Adipocyte (in vitro differentiated cells): ENCODE results near the gene CKMT1B.
"Not testable (repeated sequence)": the region's sequence is repeated elsewhere in the genome, so short reads cannot be mapped to it uniquely, and the experiment has no call there.

Experiments
- DNase-seq: peaks from one replicate; pipeline ENCODE4 v3.0.0-alpha.2; 2015; ENCODE audit warnings: low read depth
- H3K27me3 ChIP-seq: replicated peaks from 2 replicates; pipeline ENCODE4 v1.7.0; 2013; ENCODE audit warnings: mild to moderate bottlenecking, low read length, moderate library complexity; ENCODE audit not compliant: control insufficient read depth, insufficient read depth
- H3K36me3 ChIP-seq: 2 replicates; pipeline ENCODE4 v1.7.0; 2013; ENCODE audit warnings: low read length, mild to moderate bottlenecking, moderate library complexity; ENCODE audit not compliant: control insufficient read depth, insufficient read depth, severe bottlenecking
- H3K4me1 ChIP-seq: 2 replicates; pipeline ENCODE4 v1.7.0; 2013; ENCODE audit warnings: mild to moderate bottlenecking, low read length, moderate library complexity; ENCODE audit not compliant: control insufficient read depth, insufficient read depth
- H3K4me3 ChIP-seq: 2 replicates; pipeline ENCODE4 v1.7.0; 2013; ENCODE audit warnings: mild to moderate bottlenecking, low read length, moderate library complexity
- H3K9ac ChIP-seq: 2 replicates; pipeline ENCODE4 v1.7.0; 2013; ENCODE audit warnings: mild to moderate bottlenecking, low read length, moderate library complexity
- H3K9me3 ChIP-seq: 2 replicates; pipeline ENCODE4 v1.7.0; 2013; ENCODE audit warnings: mild to moderate bottlenecking, low read length, moderate library complexity; ENCODE audit not compliant: control insufficient read depth

The CKMT1B gene

DNA sequence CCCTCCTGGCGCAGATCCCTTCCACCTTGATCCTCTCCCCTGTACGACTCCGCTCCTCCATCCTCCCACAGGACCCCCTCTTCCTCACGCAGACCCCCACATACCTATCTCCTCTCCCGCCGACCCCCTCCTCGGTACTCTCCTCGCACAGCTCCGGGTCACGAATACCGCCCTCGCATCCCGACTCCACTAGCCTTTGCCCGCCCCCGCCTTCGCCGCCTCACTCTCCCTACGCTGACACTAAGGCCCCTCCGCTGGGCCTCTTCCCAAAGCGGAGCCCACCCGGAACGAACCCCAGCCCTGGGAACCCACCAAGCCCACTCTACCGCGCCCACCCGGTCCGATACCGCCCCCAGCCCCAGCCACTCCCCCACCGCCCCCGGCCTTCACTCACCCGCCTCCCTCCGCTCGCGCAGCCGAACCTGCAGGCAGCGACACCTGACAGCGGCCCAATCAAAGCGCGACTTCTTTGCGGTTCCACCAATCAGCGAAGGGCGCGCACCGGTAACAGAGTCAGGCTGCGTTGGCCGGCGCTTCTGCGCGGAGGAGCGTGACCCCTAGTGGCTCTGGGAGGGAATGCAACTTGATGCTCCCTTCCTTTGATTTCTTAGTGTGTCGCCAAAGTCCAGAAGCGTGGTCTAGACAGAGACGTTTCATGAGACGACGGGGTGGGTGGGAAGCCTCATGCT lies 3.9 kb upstream of the CKMT1B start, which contains the start of gene PPIP5K1:
TSS of gene PPIP5K1 (minus strand) at position 431 of the 689 bp plus-strand sequence. CDS start 5,704 bp downstream, outside the sequence.
- H3K27me3 ChIP-seq, H3K9ac ChIP-seq, H3K4me3 ChIP-seq, H3K36me3 ChIP-seq, H3K4me1 ChIP-seq, DNase-seq, H3K9me3 ChIP-seq: not testable (repeated sequence)

DNA sequence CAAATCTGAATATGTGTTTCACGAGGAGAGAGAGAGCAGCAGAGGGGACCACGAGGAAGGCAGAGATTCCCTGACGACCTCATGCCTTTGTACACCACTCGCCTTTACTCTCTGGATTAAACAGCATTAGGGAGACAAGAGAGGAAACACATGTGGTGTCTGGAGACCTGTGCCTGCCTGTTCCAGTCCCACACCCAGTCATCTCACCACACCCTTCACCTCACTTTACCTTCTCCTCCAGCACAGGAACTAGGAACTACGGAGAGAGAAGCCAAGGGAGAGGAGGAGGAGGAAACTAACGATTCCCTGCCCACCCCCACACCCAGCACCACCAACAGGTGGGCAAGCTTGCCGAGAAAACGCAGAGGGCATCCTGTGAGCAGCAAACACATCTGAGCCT lies 986 bp upstream of the CKMT1B start:
- H3K4me3 ChIP-seq, H3K27me3 ChIP-seq, H3K9me3 ChIP-seq, H3K36me3 ChIP-seq, H3K4me1 ChIP-seq, H3K9ac ChIP-seq, DNase-seq: not testable (repeated sequence)

DNA sequence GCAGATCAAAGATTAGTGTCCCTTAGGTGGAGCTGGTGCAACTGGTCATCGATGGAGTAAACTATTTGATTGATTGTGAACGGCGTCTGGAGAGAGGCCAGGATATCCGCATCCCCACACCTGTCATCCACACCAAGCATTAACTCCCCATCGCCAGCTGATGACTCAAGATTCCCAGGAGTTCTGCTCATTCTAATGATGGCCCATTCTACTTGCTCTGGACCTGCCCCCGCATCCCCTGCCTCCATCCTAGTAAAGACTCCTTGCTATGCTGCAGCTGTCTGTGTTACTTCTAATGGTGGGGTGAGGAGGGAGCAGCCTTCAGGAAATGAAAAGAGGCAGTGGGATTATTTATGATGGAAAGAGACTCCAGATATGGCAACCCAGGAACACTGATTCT lies 5.3 kb downstream of the CKMT1B start:
- H3K9me3 ChIP-seq, H3K9ac ChIP-seq, H3K4me1 ChIP-seq, DNase-seq, H3K4me3 ChIP-seq, H3K36me3 ChIP-seq: not testable (repeated sequence)
- peaks cover 22% of the 10 kb centered on the region for H3K27me3 ChIP-seq

DNA sequence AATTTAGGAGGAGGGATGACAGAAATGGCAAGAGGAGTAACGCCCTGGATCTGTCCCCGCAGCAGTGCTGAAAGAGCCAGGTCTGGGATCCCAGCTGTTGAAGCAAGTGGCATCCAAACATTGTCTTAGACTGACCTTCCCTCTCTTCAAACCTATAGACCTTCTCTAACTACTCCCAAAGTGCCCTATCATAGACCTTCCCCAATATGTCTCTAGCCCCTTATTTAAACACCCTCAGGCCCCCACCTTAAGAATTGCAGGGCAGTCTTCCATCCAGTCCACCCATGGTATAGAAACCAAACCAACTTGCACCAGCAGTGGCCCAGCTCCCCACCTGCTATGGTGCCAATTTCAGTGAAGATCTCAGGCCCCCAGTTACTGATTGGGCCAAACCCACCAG lies 6.4 kb downstream of the CKMT1B start:
- DNase-seq, H3K9me3 ChIP-seq, H3K9ac ChIP-seq, H3K36me3 ChIP-seq, H3K4me3 ChIP-seq, H3K4me1 ChIP-seq: not testable (repeated sequence)
- H3K27me3 ChIP-seq = peaks cover 25% of the 10 kb centered on the region

DNA sequence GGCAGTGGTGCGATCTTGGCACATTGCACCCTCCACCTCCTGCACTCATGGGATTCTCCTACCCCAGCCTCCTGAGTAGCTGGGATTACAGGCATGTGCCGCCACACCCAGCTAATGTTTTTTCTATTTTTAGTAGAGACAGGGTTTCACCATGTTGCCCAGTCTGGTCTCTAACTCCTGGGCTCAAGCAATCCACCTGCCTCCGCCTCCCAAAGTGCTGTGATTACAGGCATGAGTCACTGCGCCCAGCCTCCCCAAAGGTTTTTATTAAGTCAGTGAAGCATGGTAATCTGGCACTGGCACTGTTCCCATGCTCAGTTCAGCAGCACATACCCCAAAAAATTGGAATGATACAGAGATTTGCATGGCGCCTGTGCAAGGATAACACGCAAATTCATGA lies 8.4 kb downstream of the CKMT1B start:
- H3K27me3 ChIP-seq = peaks cover 25% of the 10 kb centered on the region
- H3K36me3 ChIP-seq, H3K4me3 ChIP-seq, H3K9me3 ChIP-seq, H3K9ac ChIP-seq, DNase-seq, H3K4me1 ChIP-seq: not testable (repeated sequence)

DNA sequence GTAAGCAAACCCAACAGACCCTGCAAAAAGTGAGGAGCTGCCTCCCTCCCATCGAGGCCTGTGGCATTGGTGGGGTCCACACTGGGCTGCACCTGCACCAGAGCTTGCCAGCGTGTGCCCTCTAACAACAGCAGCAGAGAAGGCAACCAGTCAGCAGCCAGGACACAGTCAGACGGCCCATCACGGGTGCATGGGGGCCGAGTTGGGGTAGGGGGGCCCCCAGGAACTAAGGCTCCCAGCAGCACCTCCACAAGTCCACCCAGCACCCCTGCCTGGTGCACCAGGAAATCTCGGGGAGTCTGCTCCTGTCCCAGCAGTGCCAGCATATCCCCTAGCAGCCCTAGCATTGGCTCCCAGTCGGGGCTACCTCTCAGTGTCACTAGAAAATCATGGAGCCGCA lies 23.9 kb downstream of the CKMT1B start:
- not testable (repeated sequence) for H3K9ac ChIP-seq, DNase-seq, H3K36me3 ChIP-seq, H3K27me3 ChIP-seq, H3K4me1 ChIP-seq, H3K4me3 ChIP-seq, H3K9me3 ChIP-seq

DNA sequence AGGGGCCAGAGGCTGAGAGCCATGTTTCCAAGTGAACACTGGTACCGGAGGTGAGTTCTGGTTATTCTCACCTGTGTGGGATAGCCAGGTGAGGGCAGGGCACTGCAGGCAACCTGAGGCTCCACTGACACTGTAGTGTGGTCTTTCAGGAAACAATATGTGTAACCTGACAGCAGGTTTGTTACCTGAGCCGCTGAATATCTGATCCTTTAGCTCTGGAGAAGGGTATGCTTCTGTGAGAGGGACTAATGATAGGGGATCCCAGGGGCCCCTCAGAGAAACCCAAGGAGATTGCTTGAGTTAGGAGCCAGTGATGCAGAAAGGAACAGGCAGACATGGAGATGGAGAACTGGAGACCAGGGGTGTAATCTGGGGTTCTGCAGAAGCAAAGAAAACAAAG lies 24.9 kb downstream of the CKMT1B start, which contains the start of gene STRC:
TSS of gene STRC (minus strand) at position 101 of the 400 bp plus-strand sequence. CDS start at position 23, 78 bp downstream.
- H3K4me1 ChIP-seq, H3K27me3 ChIP-seq, DNase-seq: not testable (repeated sequence)

DNA sequence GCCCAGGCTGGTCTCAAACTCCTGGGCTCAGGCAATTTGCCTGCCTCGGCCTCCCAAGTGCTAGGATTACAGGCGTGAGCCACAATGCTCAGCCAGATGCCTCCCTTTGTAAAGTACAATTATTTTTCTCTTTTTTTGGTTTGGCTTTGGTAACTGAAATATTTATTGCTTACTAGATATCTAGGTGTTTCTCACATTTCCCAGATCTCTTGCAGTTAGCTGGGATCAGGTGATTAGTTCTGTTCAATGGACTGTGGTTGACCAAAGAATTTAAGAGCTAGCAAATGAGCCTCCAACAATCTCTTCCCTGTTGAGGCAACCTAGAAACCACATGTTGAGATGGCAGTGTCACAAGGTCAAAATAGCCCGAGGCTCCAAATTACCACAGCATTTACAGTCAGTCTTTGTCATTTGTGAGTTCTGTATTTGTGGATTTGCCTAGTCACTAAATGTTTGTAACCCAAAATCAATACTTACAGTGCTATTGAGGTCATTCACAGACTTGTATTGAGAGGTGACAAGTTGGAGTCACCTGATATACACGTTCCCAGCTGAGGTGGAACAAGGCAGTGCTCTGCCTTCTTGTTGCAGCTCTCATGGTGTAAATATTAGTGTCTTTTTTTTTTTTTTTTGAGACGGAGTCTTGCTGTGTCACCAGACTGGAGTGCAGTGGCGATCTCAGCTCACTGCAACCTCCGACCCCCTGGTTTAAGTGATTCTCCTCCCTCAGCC lies 28.4 kb downstream of the CKMT1B start:
- H3K9ac ChIP-seq, H3K27me3 ChIP-seq, H3K9me3 ChIP-seq, DNase-seq, H3K4me1 ChIP-seq, H3K36me3 ChIP-seq, H3K4me3 ChIP-seq: not testable (repeated sequence)

More for the DNA sequence above, 24.9 kb downstream of the CKMT1B start, which contains the start of gene STRC:
- not testable (repeated sequence) for H3K9me3 ChIP-seq, H3K4me3 ChIP-seq, H3K36me3 ChIP-seq, H3K9ac ChIP-seq

DNA sequence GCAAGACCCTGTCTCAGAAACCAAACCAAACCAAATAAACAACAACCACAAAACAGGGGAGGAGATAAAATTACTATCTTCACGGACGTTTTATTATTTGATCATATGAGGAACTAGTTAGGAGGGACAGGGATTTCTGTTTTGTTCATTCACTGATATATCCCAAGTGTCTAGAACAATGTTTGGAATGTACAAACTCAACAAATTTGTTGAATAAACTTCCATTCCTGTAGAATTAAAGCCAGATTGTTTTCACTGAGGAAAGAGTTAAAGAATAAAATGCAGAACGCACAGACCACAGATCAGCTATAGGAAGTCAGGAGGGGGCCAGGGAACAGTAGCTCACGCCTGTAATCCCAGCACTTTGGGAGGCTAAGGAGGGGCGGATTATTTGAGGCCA lies 31.3 kb downstream of the CKMT1B start:
- H3K4me3 ChIP-seq = no peak overlapping the region
- H3K9me3 ChIP-seq = no peaks in the 10 kb centered on the region
- H3K9ac ChIP-seq = no peak overlapping the region
- H3K36me3 ChIP-seq = no peaks in the 10 kb centered on the region
- H3K27me3 ChIP-seq = peaks cover 4% of the 10 kb centered on the region
- H3K4me1 ChIP-seq = peaks cover 5% of the 10 kb centered on the region
- DNase-seq = peak; percentile 5

DNA sequence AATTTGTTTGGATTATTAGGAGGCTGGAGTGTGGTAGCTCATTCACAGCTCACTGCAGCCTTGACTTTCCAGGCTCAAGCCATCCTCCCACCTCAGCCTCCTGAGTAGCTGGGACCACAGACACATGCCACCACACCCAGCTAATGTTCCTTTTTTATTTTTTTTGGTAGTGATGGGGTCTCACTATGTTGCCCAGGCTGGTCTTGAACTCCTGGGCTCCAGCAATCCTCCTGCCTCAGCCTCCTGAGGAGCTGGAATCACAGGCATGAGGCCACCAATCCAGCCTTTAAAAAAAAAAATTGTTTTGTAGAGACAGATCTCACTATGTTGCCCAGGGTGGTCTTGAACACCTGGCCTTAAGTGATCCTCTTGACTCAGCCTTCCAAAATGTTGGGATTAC lies 33.1 kb downstream of the CKMT1B start:
- not testable (repeated sequence) for DNase-seq, H3K4me3 ChIP-seq, H3K9me3 ChIP-seq

DNA sequence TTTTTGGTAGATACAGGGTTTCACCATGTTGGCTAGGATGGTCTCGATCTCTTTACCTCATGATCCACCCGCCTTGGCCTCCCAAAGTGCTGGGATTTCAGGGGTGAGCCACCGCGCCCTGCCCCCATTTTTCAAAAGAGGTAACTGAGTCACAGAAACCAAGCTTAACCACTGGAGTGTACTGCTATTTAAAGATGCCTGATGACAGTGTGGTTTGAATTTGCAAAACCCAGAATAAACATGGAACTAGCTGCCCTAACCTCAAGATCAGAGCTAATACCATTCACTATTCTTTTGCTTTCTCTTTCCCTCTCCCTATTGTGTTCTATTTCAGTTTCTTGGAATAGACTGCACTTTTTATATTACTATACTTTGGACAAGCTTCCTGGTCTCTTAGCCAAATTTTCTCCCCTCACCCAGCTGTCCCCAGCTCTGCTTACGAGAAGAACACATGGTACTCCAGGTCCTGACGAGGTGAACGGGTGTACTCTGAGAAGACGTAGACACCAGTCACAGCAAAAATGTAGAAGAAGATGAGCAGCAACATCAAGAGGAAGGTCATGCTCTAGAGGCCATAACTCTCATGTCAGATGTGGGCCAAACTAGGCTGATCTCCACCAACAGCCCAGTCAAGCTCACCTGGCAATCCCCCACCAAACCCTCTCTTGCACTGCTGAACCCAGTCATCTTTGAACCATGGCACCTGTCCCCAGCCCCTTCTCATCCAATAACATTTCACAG lies 44.8 kb downstream of the CKMT1B start:
- not testable (repeated sequence) for H3K4me3 ChIP-seq, H3K9ac ChIP-seq, H3K9me3 ChIP-seq, H3K36me3 ChIP-seq, H3K4me1 ChIP-seq, DNase-seq, H3K27me3 ChIP-seq

More for the DNA sequence above, 33.1 kb downstream of the CKMT1B start:
- H3K4me1 ChIP-seq, H3K36me3 ChIP-seq, H3K9ac ChIP-seq, H3K27me3 ChIP-seq: not testable (repeated sequence)
